HepG2 (cell line): ENCODE measurements around the gene TCAP. TPM values are rescaled to one million over a fixed set of nuclear protein-coding genes. Genes with fewer than 3 reads are reported as not detected.
A peak's percentile ranks its signal among the peaks of the same experiment; 100 is the strongest.

Source experiments
- ELF3 ChIP-seq: IDR thresholded peaks from 2 replicates; pipeline ENCODE4 v1.6.1; 2016; ENCODE audit warnings: missing genetic modification reagents, missing compliant biosample characterization
- KAT8 ChIP-seq: IDR thresholded peaks from 2 replicates; pipeline ENCODE4 v1.6.1; 2016; ENCODE audit warnings: missing genetic modification reagents, missing compliant biosample characterization
- MED13 ChIP-seq: sonication (generic); formaldehyde crosslinking; IDR thresholded peaks from 2 replicates; pipeline ENCODE4 v1.5.0; 2020; ENCODE audit warnings: missing genetic modification reagents
- SETDB1 ChIP-seq: sonication (generic); formaldehyde crosslinking; IDR thresholded peaks from 2 replicates; pipeline ENCODE4 v1.5.1; 2020; ENCODE audit warnings: missing genetic modification reagents, mild to moderate bottlenecking, borderline replicate concordance
- SMARCE1 ChIP-seq: fragments of 450-650 bp; IDR thresholded peaks from 2 replicates; pipeline ENCODE4 v1.6.1; 2017; ENCODE audit warnings: borderline replicate concordance
- TARDBP ChIP-seq: sonication (generic); formaldehyde crosslinking; IDR thresholded peaks from 2 replicates; pipeline ENCODE4 v1.8.0; 2022; ENCODE audit warnings: mild to moderate bottlenecking, missing genetic modification reagents
- ZMYM4 ChIP-seq: sonication (generic); formaldehyde crosslinking; IDR thresholded peaks from 2 replicates; pipeline ENCODE4 v1.8.1; 2023; ENCODE audit warnings: mild to moderate bottlenecking, missing genetic modification reagents
- ZNF124 ChIP-seq: sonication (generic); formaldehyde crosslinking; IDR thresholded peaks from 2 replicates; pipeline ENCODE4 v1.4.0; 2020; ENCODE audit warnings: missing genetic modification reagents
- ZNF251 ChIP-seq: sonication (generic); formaldehyde crosslinking; IDR thresholded peaks from 2 replicates; pipeline ENCODE4 v1.9.0; 2021; ENCODE audit warnings: mild to moderate bottlenecking, missing genetic modification reagents
- ZNF33A ChIP-seq: sonication (generic); formaldehyde crosslinking; IDR thresholded peaks from 2 replicates; pipeline ENCODE4 v1.5.1; 2020; ENCODE audit warnings: missing genetic modification reagents, mild to moderate bottlenecking, moderate library complexity, borderline replicate concordance
- ZNF354B ChIP-seq: sonication (generic); formaldehyde crosslinking; IDR thresholded peaks from 2 replicates; pipeline ENCODE4 v1.8.0; 2022; ENCODE audit warnings: mild to moderate bottlenecking, missing genetic modification reagents
- ZNF780A ChIP-seq: sonication (generic); formaldehyde crosslinking; IDR thresholded peaks from 2 replicates; pipeline ENCODE4 v1.8.0; 2022; ENCODE audit warnings: mild to moderate bottlenecking, missing genetic modification reagents, moderate library complexity
- polyA plus RNA-seq, 8 experiments: library from polyadenylated mRNA; depleted of rRNA in 3 of 8; stranded (reverse) in 7 of 8; unstranded in 1 of 8; fragments of >200 nt; fragmentation: Illumina TruSeq in 4 of 8; extraction: Trizol in 4 of 8; gene quantifications; 2 replicates each; pipeline versions ENCODE4 v1.2.1 to v1.2.3, GENCODE V29; 2011 to 2016; ENCODE audit warnings: low read depth in 4 of 8, missing spikeins in 1 of 8, mixed read lengths in 1 of 8; ENCODE audit not compliant: insufficient read depth in 1 of 8
- total RNA-seq, 5 experiments: library from RNA; depleted of rRNA; stranded (reverse); fragments of >200 nt; fragmentation: Illumina TruSeq; extraction: Trizol; gene quantifications; 2 replicates each; pipeline ENCODE4 v1.2.3, GENCODE V29; 2016; ENCODE audit warnings: low read depth in 1 of 5
- TF ChIP-seq, protein P1 (sequence below): sonication (generic); formaldehyde crosslinking; IDR thresholded peaks from 2 replicates; pipeline ENCODE4 v1.4.0; 2020; ENCODE audit warnings: missing genetic modification reagents, low read depth, mild to moderate bottlenecking, borderline replicate concordance

Gene TCAP
- total and polyA plus RNA-seq, 2 of the 13 experiments (the other 11 are each of a cell fraction or from before 2014, with no cell fraction given), result 0.24 to 0.65 TPM

DNA sequence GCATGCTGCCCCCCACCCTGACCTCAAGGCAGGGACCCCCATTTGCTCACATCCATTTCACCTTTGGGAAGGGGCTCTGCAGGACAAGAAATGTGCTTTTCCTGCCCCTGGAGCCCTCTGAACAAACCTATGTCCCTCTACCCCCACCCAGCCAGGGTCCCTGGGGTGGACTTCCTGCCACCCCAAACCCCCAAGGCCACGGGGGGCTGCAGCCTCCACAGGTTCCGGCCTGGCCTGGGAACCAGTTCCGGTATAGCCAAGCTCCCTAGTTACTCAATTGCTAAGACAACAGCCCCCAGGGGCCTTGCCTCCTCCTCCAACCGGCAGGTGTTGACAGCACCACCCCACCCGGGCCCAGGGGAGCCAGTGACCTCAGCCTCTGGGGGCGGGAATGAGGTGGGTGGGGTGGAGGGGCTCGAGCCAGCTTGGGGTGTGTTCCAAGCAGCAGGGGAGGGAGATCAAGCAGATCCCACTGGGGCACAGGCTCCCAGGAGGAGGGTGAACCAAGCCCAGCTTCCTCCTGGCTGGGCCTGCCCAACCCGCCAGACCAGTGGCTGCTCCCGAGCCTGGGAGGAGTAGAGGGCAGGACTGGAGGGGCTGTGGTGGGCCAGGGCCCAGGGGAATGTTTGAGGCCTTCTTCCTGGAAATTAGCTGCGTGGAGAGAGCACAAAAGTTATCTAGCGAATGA is 9.7 kb downstream of the TCAP start (continued):
- TF ChIP-seq, protein P1, sequence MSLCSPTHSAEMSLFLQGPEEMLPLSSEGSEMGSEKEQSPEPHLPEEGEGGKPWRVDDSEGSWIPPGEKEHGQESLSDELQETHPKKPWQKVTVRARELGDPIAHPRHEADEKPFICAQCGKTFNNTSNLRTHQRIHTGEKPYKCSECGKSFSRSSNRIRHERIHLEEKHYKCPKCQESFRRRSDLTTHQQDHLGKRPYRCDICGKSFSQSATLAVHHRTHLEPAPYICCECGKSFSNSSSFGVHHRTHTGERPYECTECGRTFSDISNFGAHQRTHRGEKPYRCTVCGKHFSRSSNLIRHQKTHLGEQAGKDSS (CRISPR knock-in tag), result peak; percentile 55; the same call in 1 of the 2 replicates
- TF ChIP-seq ZMYM4 (CRISPR knock-in tag) (peak; percentile 10; the same call in 1 of the 2 replicates), TARDBP (CRISPR knock-in tag) (peak; percentile 87), SETDB1 (CRISPR knock-in tag) (no peak), ZNF124 (0 out of 2 replicates have a peak, but pooled peaks have one; percentile 22), KAT8 (CRISPR knock-in tag) (peak; percentile 89), ZNF354B (0 out of 2 replicates have a peak, but pooled peaks have one; percentile 65), ZNF33A (no peak), ZNF780A (CRISPR knock-in tag) (no peak), SMARCE1 (no peak), ZNF251 (no peak), MED13 (CRISPR knock-in tag) (no peak; the same call in 1 of the 2 replicates), ELF3 (CRISPR knock-in tag) (peak; percentile 87)
